Endothelial cell of umbilical vein (primary cell): ENCODE data around the gene SAMD1. TPM values are rescaled to one million over a fixed set of nuclear protein-coding genes. Genes with fewer than 3 reads are reported as not detected.
A peak's percentile ranks its signal among the peaks of the same experiment; 100 is the strongest.

Experiments
- BruUV-seq: library from RNA; stranded (reverse); fragments of 400-500 nt; replicated peaks from 2 replicates; lab custom pipeline; 2021; lab: Mats Ljungman, UMichigan
- CTCF ChIA-PET: fragments of 300-600, 350-600 bp; sonication (Branson Sonifier 250); formaldehyde crosslinking; loops from one replicate; lab custom pipeline; 2021; ENCODE audit warnings: antibody characterized with exemption, inconsistent platforms; lab: Charles Lee
- POLR2A ChIA-PET: fragments of 300-600, 350-600 bp; sonication (Branson Sonifier 250); formaldehyde crosslinking; loops from one replicate; lab custom pipeline; 2021; ENCODE audit warnings: antibody characterized with exemption, inconsistent platforms; lab: Charles Lee
- DNase-seq: peaks from one replicate; pipeline ENCODE4 v3.0.0-alpha.2; 2011; ENCODE audit warnings: low read depth, low spot score
- FAIRE-seq: peaks from 2 replicates; lab custom pipeline; 2011; peaks lifted over from hg19 to GRCh38; lab: Jason Lieb, UNC
- H2AFZ ChIP-seq: 2 replicates; pipeline ENCODE4 v1.6.0; 2012; ENCODE audit warnings: low read depth, low read length, control low read depth, inconsistent platforms
- H3K27ac ChIP-seq: 2 replicates; pipeline ENCODE4 v1.5.1; 2011; ENCODE audit warnings: low read depth, mild to moderate bottlenecking, control low read depth, low read length, moderate library complexity; ENCODE audit not compliant: insufficient read depth
- H3K27me3 ChIP-seq, 2 experiments: 2 replicates each; pipeline versions ENCODE4 v1.6.0 to v1.6.1; 2011; ENCODE audit warnings: low read length in 2 of 2, mixed read lengths in 1 of 2; ENCODE audit not compliant: control insufficient read depth in 2 of 2, insufficient read depth in 2 of 2
- H3K36me3 ChIP-seq, 2 experiments: 2 replicates in 1 of 2; 3 replicates in 1 of 2; pipeline ENCODE4 v1.5.1; 2011; ENCODE audit warnings: low read length in 2 of 2, mild to moderate bottlenecking in 1 of 2, moderate library complexity in 1 of 2; ENCODE audit not compliant: control insufficient read depth in 2 of 2, insufficient read depth in 2 of 2; ENCODE audit errors: extremely low read depth in 1 of 2
- H3K4me1 ChIP-seq: 3 replicates; pipeline ENCODE4 v1.5.1; 2011; ENCODE audit warnings: mild to moderate bottlenecking, low read length; ENCODE audit not compliant: control insufficient read depth, insufficient read depth; ENCODE audit errors: extremely low read depth
- H3K4me2 ChIP-seq: 2 replicates; pipeline ENCODE4 v1.6.1; 2011; ENCODE audit warnings: low read length, control low read depth, mixed read lengths; ENCODE audit not compliant: insufficient read depth
- H3K4me3 ChIP-seq, 3 experiments: fragments of 200-600 bp in 1 of 3; sonication (generic), shearing (Covaris generic) in 1 of 3; replicated peaks in 1 of 3; 2 replicates each; pipeline ENCODE4 v1.5.1; 2011 to 2016; ENCODE audit warnings: control low read depth in 3 of 3, low read length in 3 of 3, mild to moderate bottlenecking in 2 of 3, inconsistent platforms in 1 of 3, low read depth in 1 of 3, moderate library complexity in 1 of 3; ENCODE audit not compliant: insufficient read depth in 1 of 3
- H3K79me2 ChIP-seq: 2 replicates; pipeline ENCODE4 v1.6.0; 2012; ENCODE audit warnings: low read length, inconsistent platforms; ENCODE audit not compliant: control insufficient read depth, insufficient read depth
- H3K9ac ChIP-seq: replicated peaks from 2 replicates; pipeline ENCODE3; 2011; ENCODE audit warnings: low read length, control low read depth; ENCODE audit not compliant: insufficient read depth; ENCODE audit errors: extremely low read depth
- H3K9me1 ChIP-seq: replicated peaks from 3 replicates; pipeline ENCODE4 v1.6.0; 2011; ENCODE audit warnings: mild to moderate bottlenecking, low read length; ENCODE audit not compliant: control insufficient read depth, insufficient read depth; ENCODE audit errors: extremely low read depth
- H3K9me3 ChIP-seq: replicated peaks from 2 replicates; pipeline ENCODE4 v1.5.1; 2012; ENCODE audit warnings: low read length, inconsistent platforms; ENCODE audit not compliant: control insufficient read depth, insufficient read depth
- H4K20me1 ChIP-seq: replicated peaks from 2 replicates; pipeline ENCODE3; 2011; ENCODE audit warnings: mild to moderate bottlenecking, low read length; ENCODE audit not compliant: control insufficient read depth, insufficient read depth; ENCODE audit errors: extremely low read depth
- CTCF ChIP-seq, 2 donors: IDR thresholded peaks; 1 replicate in 1 of 2; 2 replicates in 1 of 2; pipeline ENCODE4 v1.5.1; 2011; ENCODE audit warnings: low read length in 2 of 2, mild to moderate bottlenecking in 2 of 2, moderate library complexity in 2 of 2, control low read depth in 1 of 2, inconsistent platforms in 1 of 2, low read depth in 1 of 2; ENCODE audit not compliant: insufficient read depth in 1 of 2; ENCODE audit errors: extremely low read depth in 1 of 2
- EZH2 ChIP-seq: IDR thresholded peaks from 2 replicates; pipeline ENCODE4 v1.6.1; 2012; ENCODE audit warnings: borderline replicate concordance, low read depth, mild to moderate bottlenecking, moderate library complexity, low read length, inconsistent platforms; ENCODE audit not compliant: severe bottlenecking
- FOS ChIP-seq: IDR thresholded peaks from 2 replicates; pipeline ENCODE4 v1.6.1; 2011; ENCODE audit warnings: mild to moderate bottlenecking, low read length, moderate library complexity, borderline replicate concordance; ENCODE audit not compliant: insufficient read depth
- GATA2 ChIP-seq: IDR thresholded peaks from 2 replicates; pipeline ENCODE4 v1.7.0; 2011; ENCODE audit warnings: low read depth, mild to moderate bottlenecking, moderate library complexity, mixed read lengths, low read length; ENCODE audit not compliant: insufficient read length, insufficient read depth
- JUN ChIP-seq: IDR thresholded peaks from 2 replicates; pipeline ENCODE4 v1.6.1; 2011; ENCODE audit warnings: borderline replicate concordance, low read depth; ENCODE audit not compliant: insufficient read length, insufficient read depth
- MAX ChIP-seq: IDR thresholded peaks from 2 replicates; pipeline ENCODE4 v1.6.1; 2011; ENCODE audit not compliant: insufficient read depth, insufficient read length
- MYC ChIP-seq: IDR thresholded peaks from one replicate; pipeline ENCODE4 v1.6.1; 2011; ENCODE audit warnings: mild to moderate bottlenecking, low read depth, low read length
- POLR2A ChIP-seq: IDR thresholded peaks from 2 replicates; pipeline ENCODE4 v1.6.1; 2012; ENCODE audit warnings: low read depth, mild to moderate bottlenecking, control low read depth, low read length
- POLR2AphosphoS5 ChIP-seq: IDR thresholded peaks from 2 replicates; pipeline ENCODE4 v1.6.1; 2012; ENCODE audit warnings: low read depth, mild to moderate bottlenecking, control low read depth, low read length, moderate library complexity; ENCODE audit not compliant: insufficient read depth
- dilution Hi-C: fragments of 300-500 bp; cut with MboI; formaldehyde crosslinking; loops from one replicate; pipeline ENCODE4 v1.15.0; 2019; ENCODE audit warnings: low sequenced_read_pairs; ENCODE audit not compliant: extremely low pct_ligation_motif_present
- intact Hi-C: fragments of 100-400 bp; cut with micrococcal nuclease; formaldehyde crosslinking; loops from one replicate; pipeline ENCODE4 v1.10.0; 2022
- polyA plus RNA-seq, 4 experiments: library from polyadenylated mRNA; depleted of rRNA in 3 of 4; stranded (reverse) in 3 of 4; unstranded in 1 of 4; fragments of >200 nt; gene quantifications; 2 replicates each; pipeline versions ENCODE4 v1.2.1 to v1.2.3, GENCODE V29; 2011 to 2012; ENCODE audit warnings: missing spikeins in 1 of 4
- total RNA-seq: library from RNA; stranded (reverse); gene quantifications from 2 replicates; pipeline ENCODE4 v1.2.3, GENCODE V29; 2021

SAMD1 gene
- total and polyA plus RNA-seq, 2 donors (not counting 3 experiments of a cell fraction or from before 2014, with no cell fraction given): 14.1 to 35.9 TPM

GRCh38 chr19:14073925-14074838, 16.4 kb downstream of the SAMD1 start:
- TF ChIP-seq MAX (no peak), POLR2AphosphoS5 (no peak), EZH2 (no peak), CTCF (IDR thresholded peaks at IDR 0.05; ENCODE audit: extremely low read depth in 1 of 2, insufficient read depth in 1 of 2, low read depth in 1 of 2, low read length in 2 of 2) (no peak), MYC (no peak), FOS (no peak), POLR2A (no peak), JUN (no peak), GATA2 (no peak)
- dilution Hi-C loops: no loop called here

More at GRCh38 chr19:14073925-14074838, 16.4 kb downstream of the SAMD1 start:
- H4K20me1 ChIP-seq: no peaks in the 10 kb centered on the region
- peak overlapping the region; percentile 29 to 43 (median 34) for H3K4me3 ChIP-seq
- H3K27ac ChIP-seq: no peak overlapping the region
- CTCF ChIA-PET: interaction anchor here (0.8 to 6.6 kb wide), 11 partner anchors 15 to 274 kb away, joined by 3 to 74 read pairs (median 6); partner anchors contain the start of genes ASF1B, IL27RA and NANOS3
- BruUV-seq: no TSS peak
- H3K27me3 ChIP-seq: no peaks in the 10 kb centered on the region
- intact Hi-C loops: loop anchor here (1.0 to 5.0 kb wide), 3 partner anchors 41 to 287 kb away; partner anchors contain the start of gene ASF1B
- no peaks in the 10 kb centered on the region for H3K9me1 ChIP-seq
- FAIRE-seq (no peak), DNase-seq (peak; percentile 26)
- peak overlapping the region; percentile 79 for H3K4me2 ChIP-seq
- H3K36me3 ChIP-seq: no peaks in the 10 kb centered on the region
- H2AFZ ChIP-seq: peak overlapping the region; percentile 86
- POLR2A ChIA-PET: no interaction called here
- peak overlapping the region; percentile 3 for H3K9ac ChIP-seq
- H3K4me1 ChIP-seq: peaks cover 26% of the 10 kb centered on the region
- H3K79me2 ChIP-seq: no peaks in the 10 kb centered on the region
- H3K9me3 ChIP-seq: no peaks in the 10 kb centered on the region
